Large intestine (tissue), 3 donors: ENCODE results near the gene AP2A2. TPM values are rescaled to one million over a fixed set of nuclear protein-coding genes. Genes with fewer than 3 reads are reported as not detected.

Experiments
- DNase-seq, 2 donors: peaks; one replicate each; pipeline versions ENCODE4 v3.0.0 to v3.0.0-alpha.2; 2013
- H3K27ac ChIP-seq: one replicate; pipeline ENCODE4 v1.5.1; 2013; ENCODE audit warnings: low read length
- H3K27me3 ChIP-seq: 2 replicates; pipeline ENCODE4 v1.6.1; 2013; ENCODE audit warnings: low read length; ENCODE audit not compliant: control insufficient read depth, insufficient read depth
- H3K36me3 ChIP-seq: 2 replicates; pipeline ENCODE4 v1.6.1; 2013; ENCODE audit warnings: low read length; ENCODE audit not compliant: control insufficient read depth, insufficient read depth
- H3K4me1 ChIP-seq: one replicate; pipeline ENCODE4 v1.6.1; 2013; ENCODE audit warnings: low read length; ENCODE audit not compliant: control insufficient read depth, insufficient read depth
- H3K4me3 ChIP-seq: one replicate; pipeline ENCODE4 v1.5.1; 2013; ENCODE audit warnings: low read length
- H3K9me3 ChIP-seq: one replicate; pipeline ENCODE4 v1.6.1; 2013; ENCODE audit warnings: mild to moderate bottlenecking, low read depth, low read length, moderate library complexity; ENCODE audit not compliant: control insufficient read depth
- WGBS: methylation state at CpG from one replicate; pipeline ENCODE4 v1.1.5; 2013; ENCODE audit warnings: low lambda C conversion rate; ENCODE audit not compliant: insufficient coverage; 5-methylcytosine and 5-hydroxymethylcytosine counted together
- polyA plus RNA-seq: library from polyadenylated mRNA; unstranded; fragments of 120-200 nt; gene quantifications from one replicate; pipeline ENCODE4 v1.2.1, GENCODE V29; 2013

AP2A2 gene
- polyA plus RNA-seq, 1 donor: 79.6 TPM

- no peak overlapping the region for H3K4me3 ChIP-seq
- H3K9me3 ChIP-seq: no peaks in the 10 kb centered on the region
- H3K27ac ChIP-seq: no peak overlapping the region
- no CpG with 5 or more reads among the region's 35 CpGs for WGBS
- H3K4me1 ChIP-seq: no peaks in the 10 kb centered on the region
- peaks cover 71% of the 10 kb centered on the region for H3K36me3 ChIP-seq
- no peaks in the 10 kb centered on the region for H3K27me3 ChIP-seq
- no peak for DNase-seq
Observed at GRCh38 chr11:993632-994167, 68.0 kb downstream of the AP2A2 start.

DNA sequence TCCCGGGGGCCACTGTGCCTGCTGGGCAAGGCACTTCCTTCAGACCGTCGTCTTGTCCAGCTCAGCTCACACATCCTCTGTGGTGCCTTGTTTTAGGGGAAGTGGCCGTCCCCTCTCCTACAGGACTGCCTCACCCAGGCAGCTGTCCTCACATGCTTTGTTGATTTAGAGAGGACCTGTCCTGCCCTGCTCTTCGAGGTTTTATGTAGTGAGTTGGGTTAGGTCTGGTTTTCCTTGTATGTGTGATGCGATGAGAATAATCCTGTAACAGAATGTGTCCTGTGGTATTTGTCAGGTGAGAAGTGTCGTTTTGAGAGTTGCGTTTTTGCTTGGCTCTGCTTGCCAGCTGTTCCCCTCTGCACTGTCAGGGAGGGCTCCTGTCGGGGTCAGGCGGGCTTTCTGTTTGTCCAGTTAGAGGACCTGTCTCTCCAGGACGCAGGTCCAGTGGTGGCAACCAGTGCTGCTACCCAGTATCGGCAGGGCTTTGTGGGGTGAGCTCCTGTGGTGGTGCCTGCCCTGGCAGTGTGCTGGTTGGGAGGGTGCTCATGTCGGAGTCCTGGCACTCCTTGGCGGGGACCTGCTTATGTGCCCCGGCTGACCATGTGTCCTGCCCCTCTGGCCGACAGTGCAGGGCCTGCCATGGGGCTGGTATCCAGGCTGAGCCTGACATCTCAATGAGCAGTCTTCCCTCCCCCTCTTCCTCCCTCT lies 69.5 kb downstream of the AP2A2 start:
- no peaks in the 10 kb centered on the region for H3K9me3 ChIP-seq
- H3K27me3 ChIP-seq: no peaks in the 10 kb centered on the region
- no peak overlapping the region for H3K4me3 ChIP-seq
- no peaks in the 10 kb centered on the region for H3K4me1 ChIP-seq
- WGBS: no CpG with 5 or more reads among the region's 16 CpGs
- no peak for DNase-seq
- no peak overlapping the region for H3K27ac ChIP-seq
- peaks cover 60% of the 10 kb centered on the region for H3K36me3 ChIP-seq

GRCh38 chr11:995752-996420 lies 70.2 kb downstream of the AP2A2 start:
- Histone ChIP-seq H3K36me3 (peaks cover 61% of the 10 kb centered on the region), H3K4me1 (no peaks in the 10 kb centered on the region), H3K4me3 (no peak overlapping the region), H3K27ac (no peak overlapping the region), H3K27me3 (no peaks in the 10 kb centered on the region), H3K9me3 (no peaks in the 10 kb centered on the region)
- no CpG with 5 or more reads among the region's 22 CpGs for WGBS
- peak in 1 of 2 donors; percentile 13 for DNase-seq

DNA sequence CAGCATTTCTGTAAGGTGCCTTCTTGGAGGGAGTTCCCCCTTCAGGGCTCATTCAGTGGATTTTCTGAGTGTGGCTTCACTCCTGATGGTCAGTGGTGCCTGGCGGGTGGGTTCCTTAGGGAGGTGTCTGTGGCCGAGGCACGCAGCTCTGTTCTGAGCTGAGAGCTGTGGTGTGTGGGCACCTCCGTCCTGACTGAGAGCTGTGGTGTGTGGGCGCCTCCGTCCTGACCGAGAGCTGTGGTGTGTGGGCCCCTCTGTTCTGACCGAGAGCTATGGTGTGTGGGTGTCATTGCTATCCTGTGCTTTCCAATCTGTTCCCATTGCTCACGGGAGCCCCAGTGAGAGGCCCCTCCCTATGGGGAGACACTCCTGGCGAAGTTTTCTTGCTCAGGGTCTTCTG lies 71.0 kb downstream of the AP2A2 start:
- DNase-seq: no peak
- H3K27me3 ChIP-seq: no peaks in the 10 kb centered on the region
- no peaks in the 10 kb centered on the region for H3K4me1 ChIP-seq
- H3K9me3 ChIP-seq: no peaks in the 10 kb centered on the region
- no peak overlapping the region for H3K4me3 ChIP-seq
- peaks cover 67% of the 10 kb centered on the region for H3K36me3 ChIP-seq
- H3K27ac ChIP-seq: no peak overlapping the region
- WGBS: no CpG with 5 or more reads among the region's 10 CpGs

GRCh38 chr11:997907-998306 lies 72.2 kb downstream of the AP2A2 start:
- H3K4me3 ChIP-seq: no peak overlapping the region
- peaks cover 69% of the 10 kb centered on the region for H3K36me3 ChIP-seq
- H3K4me1 ChIP-seq: no peaks in the 10 kb centered on the region
- DNase-seq: no peak
- H3K27ac ChIP-seq: no peak overlapping the region
- no CpG with 5 or more reads among the region's 14 CpGs for WGBS
- no peaks in the 10 kb centered on the region for H3K9me3 ChIP-seq
- no peaks in the 10 kb centered on the region for H3K27me3 ChIP-seq

DNA sequence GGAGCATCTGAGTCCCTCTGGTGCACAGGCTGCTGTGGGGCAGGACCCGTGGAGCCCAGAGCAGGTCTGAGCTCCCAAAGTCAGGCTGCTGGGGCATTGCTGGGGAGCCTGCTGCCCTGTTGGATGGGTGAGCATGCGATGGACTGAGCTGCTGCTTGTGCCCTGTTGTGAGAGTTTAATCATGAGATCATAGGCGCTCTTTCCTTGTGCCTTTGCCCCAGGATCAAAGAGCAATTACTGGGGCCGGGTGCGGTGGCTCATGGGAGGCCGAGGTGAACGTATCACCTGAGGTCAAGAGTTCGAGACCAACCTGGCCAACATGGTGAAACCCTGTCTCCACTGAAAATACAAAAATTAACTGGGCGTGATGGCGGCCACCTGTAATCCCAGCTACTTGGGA lies 73.3 kb downstream of the AP2A2 start:
- H3K36me3 ChIP-seq: peaks cover 68% of the 10 kb centered on the region
- WGBS: no CpG with 5 or more reads among the region's 10 CpGs
- H3K4me1 ChIP-seq: no peaks in the 10 kb centered on the region
- no peak overlapping the region for H3K4me3 ChIP-seq
- peak; percentile 35 to 68 for DNase-seq
- no peaks in the 10 kb centered on the region for H3K27me3 ChIP-seq
- no peaks in the 10 kb centered on the region for H3K9me3 ChIP-seq
- no peak overlapping the region for H3K27ac ChIP-seq

GRCh38 chr11:1000357-1001278 lies 74.9 kb downstream of the AP2A2 start:
- no peaks in the 10 kb centered on the region for H3K27me3 ChIP-seq
- DNase-seq: no peak
- no peak overlapping the region for H3K4me3 ChIP-seq
- peaks cover 69% of the 10 kb centered on the region for H3K36me3 ChIP-seq
- no peaks in the 10 kb centered on the region for H3K4me1 ChIP-seq
- no peaks in the 10 kb centered on the region for H3K9me3 ChIP-seq
- 100% methylated on average over 2 of the region's 38 CpGs for WGBS
- no peak overlapping the region for H3K27ac ChIP-seq

DNA sequence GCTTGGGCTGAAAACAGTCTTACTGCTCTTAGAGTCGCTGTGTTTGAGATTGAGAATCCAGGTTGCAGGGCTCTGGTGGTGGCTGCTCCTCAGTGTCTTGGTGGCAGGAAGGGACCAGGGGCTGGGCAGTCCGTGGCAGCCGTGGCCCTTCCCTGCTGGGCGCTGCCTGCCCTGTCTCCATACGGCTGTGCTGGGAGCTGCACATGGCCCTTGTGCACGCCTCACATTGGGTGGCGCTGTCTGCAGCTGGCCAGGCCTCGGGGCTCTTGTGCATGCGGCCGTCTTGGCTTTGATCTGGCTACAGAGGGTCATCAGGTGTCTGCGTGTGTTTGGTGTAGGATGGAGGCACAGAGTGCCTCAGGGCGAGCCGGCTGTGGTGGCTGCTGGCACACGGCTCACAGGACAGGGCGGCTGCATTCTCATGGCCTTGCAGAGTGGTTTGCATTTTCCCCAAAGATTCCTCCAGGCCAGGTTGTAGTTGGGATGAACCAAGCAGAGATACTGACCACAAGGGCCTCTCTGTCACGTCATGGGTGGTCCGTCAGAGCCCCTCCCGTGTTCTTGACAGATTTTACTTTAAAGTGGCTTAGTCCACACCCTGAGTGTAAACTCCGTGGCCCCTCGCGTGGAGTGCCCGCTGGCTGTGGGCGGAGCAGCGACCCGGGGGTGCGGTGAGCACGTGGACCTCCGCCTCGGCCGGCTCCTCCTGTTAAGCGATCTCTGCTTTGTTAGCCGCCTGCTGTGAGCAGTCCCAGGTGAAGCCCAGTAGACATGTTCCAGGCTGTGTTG lies 76.1 kb downstream of the AP2A2 start:
- no peaks in the 10 kb centered on the region for H3K9me3 ChIP-seq
- H3K4me1 ChIP-seq: no peaks in the 10 kb centered on the region
- H3K27ac ChIP-seq: no peak overlapping the region
- H3K36me3 ChIP-seq: peaks cover 66% of the 10 kb centered on the region
- WGBS: no CpG with 5 or more reads among the region's 32 CpGs
- no peaks in the 10 kb centered on the region for H3K27me3 ChIP-seq
- DNase-seq: no peak
- no peak overlapping the region for H3K4me3 ChIP-seq

GRCh38 chr11:1002406-1002984 lies 76.8 kb downstream of the AP2A2 start:
- H3K4me1 ChIP-seq: no peaks in the 10 kb centered on the region
- no peaks in the 10 kb centered on the region for H3K27me3 ChIP-seq
- DNase-seq: no peak
- no CpG with 5 or more reads among the region's 20 CpGs for WGBS
- no peak overlapping the region for H3K4me3 ChIP-seq
- peaks cover 68% of the 10 kb centered on the region for H3K36me3 ChIP-seq
- no peak overlapping the region for H3K27ac ChIP-seq
- H3K9me3 ChIP-seq: no peaks in the 10 kb centered on the region
